GM18858 (cell line): ENCODE measurements around the gene RFTN1.

ENCODE experiments used
- ATAC-seq: cut with Tn5 transposase; IDR thresholded peaks from one replicate; pipeline ENCODE4 v1.9.1; 2021; ENCODE audit not compliant: unreplicated experiment

RFTN1 gene

DNA sequence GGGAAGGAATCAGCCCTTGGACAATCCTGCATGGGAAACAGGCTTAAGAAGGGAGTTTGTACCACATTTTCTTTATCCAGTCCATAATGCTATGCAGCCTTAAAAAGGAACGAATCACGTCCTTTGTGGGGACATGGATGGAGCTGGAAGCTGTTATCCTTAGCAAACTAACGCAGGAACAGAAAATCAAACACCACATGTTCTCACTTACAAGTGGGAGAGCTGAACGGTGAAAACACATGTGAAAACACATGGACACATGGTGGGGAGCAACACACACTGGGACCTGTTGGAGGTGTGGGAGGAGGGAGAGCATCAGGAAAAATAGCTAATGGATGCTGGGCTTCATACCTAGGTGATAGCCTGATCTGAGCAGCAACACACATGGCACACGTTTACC is 178.2 kb downstream of the RFTN1 start:
- no peak for ATAC-seq

DNA sequence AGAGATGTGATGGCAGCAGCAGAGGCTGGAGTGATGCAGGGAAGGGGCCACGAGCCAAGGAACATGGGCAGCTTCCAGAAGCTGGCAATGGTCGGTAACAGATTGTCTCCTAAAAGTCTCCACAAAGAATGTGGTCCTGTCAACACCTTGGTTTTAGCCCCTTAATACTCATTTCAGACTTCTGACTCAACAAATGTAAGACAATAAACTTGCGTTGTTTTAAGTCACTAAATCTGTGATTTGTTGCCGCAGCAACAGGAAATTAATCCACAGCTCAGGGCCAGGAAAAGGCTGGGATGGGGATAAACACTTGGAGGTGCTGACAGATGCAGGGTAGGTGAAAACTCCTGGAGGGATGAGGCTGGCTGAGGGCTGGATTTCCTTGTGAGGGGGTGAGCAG is 178.6 kb downstream of the RFTN1 start:
- ATAC-seq, result no peak

DNA sequence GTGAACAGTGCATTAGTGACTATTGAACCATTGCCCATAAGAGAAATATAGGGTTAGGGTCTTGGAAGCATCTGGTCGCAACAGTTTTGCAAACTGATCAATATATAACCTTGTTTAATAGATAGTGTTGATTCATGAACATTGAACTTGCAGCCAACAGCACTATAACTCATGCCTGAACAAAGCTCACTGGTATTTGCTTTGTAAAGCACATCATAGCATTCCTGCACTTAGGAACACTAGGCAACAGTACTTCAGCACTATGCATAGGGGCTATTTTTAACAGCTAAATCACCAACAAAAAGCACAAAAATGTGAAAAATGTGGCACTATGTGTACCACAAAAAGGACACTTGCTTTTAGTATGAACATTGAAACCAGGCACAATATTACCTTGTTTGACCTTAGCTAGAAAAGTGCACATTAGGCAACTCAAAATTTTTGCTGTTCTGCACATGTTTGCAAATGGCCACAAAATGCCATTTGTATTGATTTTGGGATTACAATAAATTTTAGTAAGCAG is 180.5 kb downstream of the RFTN1 start:
- ATAC-seq, result no peak

DNA sequence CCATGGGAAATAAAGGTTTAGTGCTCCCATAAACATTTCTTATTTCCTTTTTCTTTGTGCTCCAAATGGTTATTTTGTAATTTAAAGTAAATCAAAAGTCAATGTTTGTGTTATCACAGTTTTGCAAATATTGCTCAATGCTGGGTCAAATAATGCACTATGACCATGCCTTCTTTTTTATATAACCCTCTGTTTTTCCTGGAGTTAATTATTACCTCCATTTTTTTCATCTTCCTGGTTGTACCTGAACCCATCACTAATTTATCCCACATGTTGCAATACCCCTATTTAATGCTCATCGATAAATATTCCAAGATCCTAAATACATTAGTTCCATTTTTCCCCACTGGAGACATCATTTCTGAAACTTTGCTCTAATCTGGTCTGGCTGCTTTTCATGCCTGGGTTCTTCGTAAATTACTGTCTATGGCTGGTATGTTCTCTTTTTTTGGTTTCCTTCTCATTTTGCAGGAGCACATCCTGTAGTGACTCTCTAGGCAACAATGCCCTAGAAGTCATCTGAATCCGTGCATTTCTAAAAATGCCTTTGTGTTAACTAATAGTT is 182.1 kb downstream of the RFTN1 start:
- no peak for ATAC-seq

GRCh38 chr3:16330351-16330750 is 183.1 kb downstream of the RFTN1 start:
- ATAC-seq, result no peak

- ATAC-seq, result no peak
Observed at GRCh38 chr3:16329826-16330129, 183.7 kb downstream of the RFTN1 start.

DNA sequence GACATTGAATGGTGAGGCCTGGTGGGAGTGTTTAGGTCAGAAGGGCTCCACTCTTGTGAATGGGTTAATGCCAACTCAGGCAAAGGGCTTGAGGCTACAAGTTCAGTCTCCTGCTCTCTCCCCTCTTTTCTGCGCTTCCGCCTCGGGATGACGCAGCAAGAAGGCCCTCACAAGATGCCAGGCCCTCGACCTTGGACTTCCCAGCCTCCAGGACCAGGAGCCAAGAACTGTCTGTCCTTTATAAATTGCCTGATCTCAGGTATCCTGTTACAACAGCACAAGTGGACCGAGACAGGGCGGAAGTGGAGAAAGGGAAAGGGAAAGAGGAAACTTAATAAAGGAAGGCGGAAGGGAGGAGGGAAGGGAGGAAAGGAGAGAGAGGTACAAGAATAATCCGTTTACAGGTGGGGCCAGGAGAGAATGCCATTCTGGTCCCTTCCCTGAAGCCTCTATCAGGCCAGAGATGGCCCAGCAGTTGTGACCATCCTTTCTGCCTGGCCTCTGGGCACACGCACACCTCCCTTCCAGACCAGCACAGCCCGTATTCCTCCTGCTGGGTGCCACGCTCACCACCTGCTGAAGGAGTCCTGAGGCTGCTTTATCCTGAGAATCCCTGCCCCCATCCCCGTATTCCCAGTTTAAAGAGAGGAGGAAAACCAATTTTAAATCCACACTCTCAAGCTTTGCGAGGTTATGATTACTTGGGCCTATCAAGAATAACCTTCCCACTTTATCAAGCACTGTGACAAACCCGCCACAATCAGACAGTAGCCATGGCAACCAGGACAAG is 184.3 kb downstream of the RFTN1 start:
- ATAC-seq, result no peak

DNA sequence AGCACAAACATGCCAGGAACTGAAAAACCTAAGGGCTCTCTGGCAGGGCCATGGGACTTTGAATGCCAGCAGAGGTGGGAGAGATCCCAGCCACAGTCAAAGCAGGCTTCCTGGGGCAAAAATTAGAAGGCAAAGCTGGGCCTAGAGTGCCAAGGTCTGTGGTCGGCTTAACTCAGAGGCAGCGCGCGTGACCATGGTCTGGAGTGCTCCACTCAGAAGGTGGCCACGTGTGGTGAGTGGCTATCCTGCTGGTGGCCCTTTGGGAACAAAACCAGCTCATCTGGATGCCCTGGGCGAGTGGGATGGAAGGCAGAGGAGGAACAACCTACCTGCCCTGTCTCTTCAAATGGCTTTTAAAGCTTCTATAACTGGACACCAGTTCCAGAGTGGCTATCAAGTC is 185.4 kb downstream of the RFTN1 start:
- no peak for ATAC-seq

GRCh38 chr3:16326724-16327349 is 186.7 kb downstream of the RFTN1 start:
- no peak for ATAC-seq

GRCh38 chr3:16325850-16326249 is 187.6 kb downstream of the RFTN1 start:
- ATAC-seq, result no peak

GRCh38 chr3:16323737-16324136 is 189.8 kb downstream of the RFTN1 start:
- no peak for ATAC-seq

GRCh38 chr3:16322189-16322588 is 191.3 kb downstream of the RFTN1 start:
- no peak for ATAC-seq

GRCh38 chr3:16320711-16321110 is 192.8 kb downstream of the RFTN1 start:
- no peak for ATAC-seq

DNA sequence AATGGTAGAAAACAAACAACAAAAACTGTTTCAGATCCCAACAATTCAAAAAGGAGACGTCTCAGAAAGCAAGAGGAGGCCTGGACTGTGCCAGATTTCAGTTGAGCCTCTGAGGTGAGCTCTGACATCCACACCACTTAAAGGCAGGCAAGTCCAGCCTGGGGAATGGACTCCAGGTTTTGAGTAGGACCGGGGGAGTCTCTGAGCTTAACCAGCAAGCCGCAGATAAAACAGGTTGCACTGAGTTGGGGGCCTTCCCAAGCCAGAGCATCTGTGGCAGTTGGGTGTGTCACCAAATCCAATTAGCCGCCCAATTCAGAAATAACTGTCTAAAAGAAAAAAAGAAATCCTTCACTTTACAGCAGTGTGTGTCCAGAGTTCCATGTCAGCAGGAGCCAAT is 193.8 kb downstream of the RFTN1 start:
- no peak for ATAC-seq

DNA sequence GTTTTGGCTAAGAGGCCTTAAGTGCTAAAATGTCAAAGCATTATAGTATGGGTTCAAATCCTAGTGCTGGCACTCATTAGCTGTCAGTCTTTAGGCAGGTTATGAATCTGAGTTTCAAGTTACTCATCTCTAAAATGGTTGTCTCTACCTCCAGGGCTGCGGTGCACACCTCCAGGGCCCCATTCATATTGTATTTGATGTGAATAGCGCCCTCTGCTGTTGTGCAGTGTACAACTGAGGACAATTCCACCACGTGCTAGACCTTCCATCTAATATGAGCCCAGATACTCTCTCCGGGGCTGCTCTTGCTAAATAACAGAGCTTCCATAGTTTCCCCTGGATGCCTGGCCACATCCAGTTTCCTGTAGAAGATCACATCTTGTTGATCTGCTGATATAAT is 194.2 kb downstream of the RFTN1 start:
- no peak for ATAC-seq

- no peak for ATAC-seq
Observed at GRCh38 chr3:16318176-16318575, 195.3 kb downstream of the RFTN1 start.

DNA sequence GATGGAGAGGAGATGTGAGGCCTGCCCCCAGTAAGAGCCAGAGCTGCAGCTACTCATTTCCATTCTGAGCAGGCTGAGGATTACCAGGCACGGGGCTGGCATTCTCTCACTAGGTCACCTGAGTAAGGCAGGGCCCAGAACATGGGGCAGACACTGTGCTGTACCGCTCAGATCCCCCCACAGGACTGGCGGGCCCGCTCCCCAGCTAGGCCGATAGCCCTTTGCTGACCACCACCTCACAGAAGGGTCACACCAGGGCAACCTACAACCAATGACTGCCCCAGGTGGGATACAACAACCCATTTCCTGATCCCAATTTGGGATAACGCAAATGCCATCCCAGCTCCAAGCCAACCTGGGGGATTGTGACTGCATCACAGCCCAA is 195.9 kb downstream of the RFTN1 start:
- no peak for ATAC-seq

- no peak for ATAC-seq
Observed at GRCh38 chr3:16316847-16317560, 196.5 kb downstream of the RFTN1 start.

DNA sequence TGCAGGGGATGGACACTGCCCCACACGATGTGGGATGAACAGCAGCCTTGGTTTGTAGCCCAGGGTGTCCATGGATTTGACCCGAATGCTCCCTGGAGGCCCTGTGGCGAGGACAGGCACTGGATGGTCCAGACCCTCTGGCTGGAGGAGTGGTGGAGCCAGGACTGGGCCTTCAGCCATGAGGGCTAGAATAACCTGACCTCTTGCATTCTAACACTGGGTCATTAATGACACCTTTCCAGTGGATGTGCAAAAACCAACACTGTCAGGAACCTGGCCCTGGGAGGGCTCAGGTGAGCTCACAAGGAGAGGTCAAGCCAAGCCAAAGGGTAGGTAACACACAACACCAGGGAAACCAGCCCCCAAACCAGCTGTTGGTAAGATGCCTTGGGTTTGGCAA is 197.1 kb downstream of the RFTN1 start:
- no peak for ATAC-seq

DNA sequence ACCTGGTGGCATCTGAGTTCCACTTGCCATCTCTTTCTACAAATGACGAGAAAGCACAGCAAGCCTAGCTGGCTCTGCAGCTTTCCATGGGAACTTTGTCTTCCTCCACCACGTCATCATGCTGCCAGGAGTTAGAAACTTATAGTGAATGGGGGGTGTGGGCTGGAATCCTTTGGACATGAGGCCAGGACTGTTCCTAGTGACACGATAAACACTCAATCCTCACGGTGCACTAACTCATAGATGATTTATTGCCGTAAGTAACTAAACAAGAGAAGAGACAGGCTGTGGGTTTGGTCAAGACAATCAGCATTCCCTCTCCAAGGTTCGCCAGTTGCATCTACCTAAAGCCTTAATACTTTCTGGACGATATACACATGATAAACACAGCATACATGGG is 197.9 kb downstream of the RFTN1 start:
- ATAC-seq, result no peak

DNA sequence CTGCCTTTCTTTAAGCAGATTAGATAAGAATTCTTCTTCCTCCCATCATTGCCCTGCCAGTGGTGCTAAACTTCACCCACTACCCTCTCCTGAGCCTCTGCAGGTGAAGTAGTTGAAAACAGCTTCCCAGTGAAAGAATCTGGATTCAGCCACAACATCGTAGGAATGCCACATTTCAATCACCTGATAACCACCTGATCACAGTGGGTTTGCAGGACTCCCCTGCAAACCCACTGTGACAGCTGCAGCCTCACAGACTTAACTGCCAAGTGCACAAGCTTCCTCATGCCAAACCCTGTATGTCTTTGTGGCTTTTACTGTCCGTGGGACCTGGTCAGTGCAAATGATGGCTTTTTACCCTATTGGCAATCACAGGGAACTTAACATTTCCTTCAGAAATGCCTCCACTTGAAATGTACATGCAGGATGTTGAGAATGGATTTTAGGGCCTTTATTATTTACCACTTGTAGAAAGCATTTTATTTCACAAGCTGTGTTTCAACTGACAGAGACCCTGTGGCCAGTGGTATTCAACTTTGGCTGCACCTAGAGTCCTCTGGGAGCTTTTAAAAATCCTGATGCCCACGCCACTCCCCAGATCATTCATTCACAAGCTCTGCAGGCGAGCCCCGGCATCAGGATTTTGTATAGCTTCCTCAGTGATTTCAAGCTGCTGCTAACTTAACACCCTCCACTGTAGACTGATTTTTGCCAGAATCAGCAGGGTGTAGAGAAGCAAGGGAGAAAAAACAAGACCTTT is 199.4 kb downstream of the RFTN1 start:
- ATAC-seq, result no peak
